ENCODE measurements around the gene DHRS3.

DHRS3 gene

GRCh38 chr1:12618965-12619791 lies 1.2 kb upstream of the DHRS3 start:
- peak in 4 of 10 donors; percentile 30 to 85 (median 34) for DNase-seq
- intact Hi-C loops (cut with DNase I) = loop anchor here (2.0 to 5.0 kb wide), 2 partner anchors 102 to 212 kb away; no protein-coding TSS in a partner anchor

- DNase-seq = no peak
- intact Hi-C loops (cut with DNase I) = loop anchor here (2.0 to 5.0 kb wide), 2 partner anchors 101 to 212 kb away; no protein-coding TSS in a partner anchor
Measured at GRCh38 chr1:12618661-12618964, 603 bp upstream of the DHRS3 start.

GRCh38 chr1:12617511-12617900 lies 504 bp downstream of the DHRS3 start:
- DNase-seq = peak in 1 of 10 donors; percentile 2
- intact Hi-C loops (cut with DNase I) = loop anchor here (5.0 kb wide), 1 partner anchor 100 kb away; no protein-coding TSS in a partner anchor

GRCh38 chr1:12616709-12617373 lies 1.2 kb downstream of the DHRS3 start:
- intact Hi-C loops (cut with DNase I) = loop anchor here (5.0 kb wide), 1 partner anchor 100 kb away; no protein-coding TSS in a partner anchor
- DNase-seq = peak in 2 of 10 donors; percentile 75 to 89

GRCh38 chr1:12615865-12616708 lies 1.9 kb downstream of the DHRS3 start:
- intact Hi-C loops (cut with DNase I) = loop anchor here (5.0 kb wide), 1 partner anchor 99 kb away; no protein-coding TSS in a partner anchor
- DNase-seq = peak in 2 of 10 donors; percentile 77 to 85

- intact Hi-C loops (cut with DNase I) = loop anchor here (5.0 kb wide), 1 partner anchor 98 kb away; no protein-coding TSS in a partner anchor
- DNase-seq = peak in 1 of 10 donors; percentile 74
Measured at GRCh38 chr1:12615159-12615864, 2.7 kb downstream of the DHRS3 start.

- peak in 1 of 10 donors; percentile 55 for DNase-seq
- intact Hi-C loops (cut with DNase I) = loop anchor here (5.0 kb wide), 1 partner anchor 97 kb away; no protein-coding TSS in a partner anchor
Measured at GRCh38 chr1:12614402-12615158, 3.4 kb downstream of the DHRS3 start.

- intact Hi-C loops (cut with DNase I) = no loop called here
Measured at GRCh38 chr1:12613180-12613579, 4.8 kb downstream of the DHRS3 start.

GRCh38 chr1:12610941-12611340 lies 7.1 kb downstream of the DHRS3 start:
- DNase-seq = no peak
- intact Hi-C loops (cut with DNase I) = no loop called here

More at GRCh38 chr1:12613180-12613579, 4.8 kb downstream of the DHRS3 start:
- DNase-seq = no peak

- peak in 1 of 10 donors; percentile 9 for DNase-seq
- intact Hi-C loops (cut with DNase I) = no loop called here
Measured at GRCh38 chr1:12610305-12610935, 7.6 kb downstream of the DHRS3 start.

- intact Hi-C loops (cut with DNase I) = no loop called here
- peak in 1 of 10 donors; percentile 41 for DNase-seq
Measured at GRCh38 chr1:12609469-12610003, 8.5 kb downstream of the DHRS3 start.

GRCh38 chr1:12608311-12608957 lies 9.6 kb downstream of the DHRS3 start:
- DNase-seq = peak in 1 of 10 donors; percentile 2
- intact Hi-C loops (cut with DNase I) = no loop called here

GRCh38 chr1:12607263-12607662 lies 10.7 kb downstream of the DHRS3 start:
- intact Hi-C loops (cut with DNase I) = no loop called here
- no peak for DNase-seq

- no peak for DNase-seq
- intact Hi-C loops (cut with DNase I) = no loop called here
Measured at GRCh38 chr1:12604986-12605385, 13.0 kb downstream of the DHRS3 start.

GRCh38 chr1:12604114-12604874 lies 13.7 kb downstream of the DHRS3 start:
- no peak for DNase-seq

GRCh38 chr1:12603224-12603623 lies 14.8 kb downstream of the DHRS3 start:
- no peak for DNase-seq
- intact Hi-C loops (cut with DNase I) = no loop called here

More at GRCh38 chr1:12604114-12604874, 13.7 kb downstream of the DHRS3 start:
- intact Hi-C loops (cut with DNase I) = no loop called here

- intact Hi-C loops (cut with DNase I) = no loop called here
- DNase-seq = no peak
Measured at GRCh38 chr1:12602659-12603024, 15.4 kb downstream of the DHRS3 start.
